GM23338 (cell line): ENCODE results near the gene CNOT6. TPM values are rescaled to one million over a fixed set of nuclear protein-coding genes. Genes with fewer than 3 reads are reported as not detected.

ENCODE experiments used
- ATAC-seq: fragments of 200-7000 bp; cut with Tn5 transposase; 3 replicates; pipeline ENCODE4 v1.9.1; 2020
- DNase-seq: peaks from one replicate; pipeline ENCODE4 v3.0.0-alpha.2; 2015; ENCODE audit warnings: low spot score
- H2AFZ ChIP-seq: fragments of 200-600 bp; sonication (generic); 2 replicates; pipeline ENCODE4 v1.8.0; 2016; ENCODE audit warnings: antibody characterized with exemption, mild to moderate bottlenecking, moderate library complexity
- H3F3A ChIP-seq: fragments of 200-600 bp; sonication (generic); replicated peaks from 2 replicates; pipeline ENCODE4 v1.8.0; 2017; ENCODE audit warnings: antibody characterized with exemption, mixed run types, low read depth
- H3K27ac ChIP-seq: fragments of 200-600 bp; sonication (generic); 2 replicates; pipeline ENCODE4 v1.6.1; 2016; ENCODE audit warnings: low read depth
- H3K27me3 ChIP-seq: fragments of 200-600 bp; sonication (generic); 2 replicates; pipeline ENCODE4 v1.8.0; 2016; ENCODE audit warnings: mild to moderate bottlenecking, mixed run types, moderate library complexity; ENCODE audit not compliant: insufficient read depth
- H3K36me3 ChIP-seq: fragments of 200-600 bp; sonication (generic); 2 replicates; pipeline ENCODE4 v1.8.0; 2016; ENCODE audit warnings: mild to moderate bottlenecking; ENCODE audit not compliant: insufficient read depth
- H3K4me1 ChIP-seq: fragments of 200-600 bp; sonication (generic); 2 replicates; pipeline ENCODE4 v1.8.0; 2016; ENCODE audit warnings: mild to moderate bottlenecking, moderate library complexity; ENCODE audit not compliant: insufficient read depth
- H3K4me2 ChIP-seq: fragments of 200-600 bp; sonication (generic); 2 replicates; pipeline ENCODE4 v1.7.1; 2017; ENCODE audit warnings: mixed run types
- H3K4me3 ChIP-seq: fragments of 200-600 bp; sonication (generic); 2 replicates; pipeline ENCODE4 v1.6.1; 2016; ENCODE audit warnings: mixed run types
- H3K79me2 ChIP-seq: fragments of 200-600 bp; sonication (generic); replicated peaks from 2 replicates; pipeline ENCODE4 v1.8.0; 2017; ENCODE audit warnings: mild to moderate bottlenecking; ENCODE audit not compliant: insufficient read depth
- H3K9me2 ChIP-seq: fragments of 200-600 bp; sonication (generic); 2 replicates; pipeline ENCODE4 v1.8.0; 2017; ENCODE audit not compliant: insufficient read depth
- H4K20me1 ChIP-seq: fragments of 200-600 bp; sonication (generic); replicated peaks from 2 replicates; pipeline ENCODE4 v1.8.0; 2017; ENCODE audit warnings: mild to moderate bottlenecking; ENCODE audit not compliant: insufficient read depth
- H3K27ac Mint-ChIP-seq: 2 replicates; pipeline ENCODE4 v1.8.0; 2020; ENCODE audit warnings: inconsistent platforms, mild to moderate bottlenecking, moderate library complexity, mixed read lengths
- H3K27me3 Mint-ChIP-seq: 3 replicates; pipeline ENCODE4 v1.8.0; 2022; ENCODE audit warnings: low read depth, mild to moderate bottlenecking, moderate library complexity, mixed read lengths, inconsistent platforms; ENCODE audit not compliant: insufficient read depth, poor library complexity
- H3K36me3 Mint-ChIP-seq: 3 replicates; pipeline ENCODE4 v1.8.0; 2021; ENCODE audit warnings: low read depth, mild to moderate bottlenecking, inconsistent platforms, moderate library complexity, mixed read lengths
- H3K4me1 Mint-ChIP-seq: 3 replicates; pipeline ENCODE4 v1.8.0; 2020; ENCODE audit warnings: mild to moderate bottlenecking, inconsistent platforms, mixed read lengths
- H3K4me3 Mint-ChIP-seq: 3 replicates; pipeline ENCODE4 v1.8.0; 2021; ENCODE audit warnings: moderate library complexity, mild to moderate bottlenecking, inconsistent platforms, mixed read lengths
- H3K9me3 Mint-ChIP-seq: 3 replicates; pipeline ENCODE4 v1.8.0; 2020; ENCODE audit warnings: moderate library complexity, mild to moderate bottlenecking, inconsistent platforms, mixed read lengths
- CREB1 ChIP-seq: fragments of 250-450 bp; sonication (Bioruptor Pico); IDR thresholded peaks from 2 replicates; pipeline ENCODE4 v1.5.0; 2020; ENCODE audit warnings: low read depth, mild to moderate bottlenecking, moderate library complexity
- EZH2phosphoT487 ChIP-seq: fragments of 200-600 bp; sonication (generic); IDR thresholded peaks from one replicate; pipeline ENCODE4 v1.8.1; 2018; ENCODE audit warnings: antibody characterized with exemption; ENCODE audit not compliant: unreplicated experiment
- JUNB ChIP-seq: IDR thresholded peaks from one replicate; pipeline ENCODE4 v1.6.1; 2016; ENCODE audit warnings: antibody characterized with exemption; ENCODE audit not compliant: unreplicated experiment
- STAT1 ChIP-seq: IDR thresholded peaks from one replicate; pipeline ENCODE4 v1.6.1; 2016; ENCODE audit warnings: antibody characterized with exemption; ENCODE audit not compliant: unreplicated experiment
- ZNF114 ChIP-seq: fragments of 250-450 bp; sonication (Bioruptor Pico); IDR thresholded peaks from 2 replicates; pipeline ENCODE4 v1.5.0; 2020; ENCODE audit warnings: mild to moderate bottlenecking, moderate library complexity
- polyA plus RNA-seq: library from polyadenylated mRNA; unstranded; fragments of >200 nt; fragmentation: Nextera tagmentation; extraction: Ambion mirVana; gene quantifications from 2 replicates; pipeline ENCODE4 v1.2.1, GENCODE V29; 2016
- total RNA-seq: library from RNA; depleted of rRNA; stranded (reverse); fragments of >200 nt; shearing (Covaris generic); gene quantifications from 2 replicates; pipeline ENCODE4 v1.2.3, GENCODE V29; 2014
- TF ChIP-seq, protein P1 (sequence below): IDR thresholded peaks from one replicate; pipeline ENCODE4 v1.6.1; 2018; ENCODE audit warnings: antibody characterized with exemption; ENCODE audit not compliant: unreplicated experiment
- TF ChIP-seq, protein P2 (sequence below), 2 experiments: fragments of 200-600 bp in 1 of 2; sonication (generic) in 1 of 2; conservative IDR thresholded peaks; 2 replicates each; pipeline versions ENCODE4 v1.5.1 to v1.6.1; 2016 to 2017; ENCODE audit warnings: antibody characterized with exemption in 2 of 2, low read depth in 2 of 2, mild to moderate bottlenecking in 2 of 2, moderate library complexity in 1 of 2
- TF ChIP-seq, protein P3 (sequence below): IDR thresholded peaks from 2 replicates; pipeline ENCODE4 v1.6.1; 2016; ENCODE audit warnings: antibody characterized with exemption

The CNOT6 gene
- total and polyA plus RNA-seq, 2 experiments from 2014 or later: 14.6 to 38.7 TPM

DNA sequence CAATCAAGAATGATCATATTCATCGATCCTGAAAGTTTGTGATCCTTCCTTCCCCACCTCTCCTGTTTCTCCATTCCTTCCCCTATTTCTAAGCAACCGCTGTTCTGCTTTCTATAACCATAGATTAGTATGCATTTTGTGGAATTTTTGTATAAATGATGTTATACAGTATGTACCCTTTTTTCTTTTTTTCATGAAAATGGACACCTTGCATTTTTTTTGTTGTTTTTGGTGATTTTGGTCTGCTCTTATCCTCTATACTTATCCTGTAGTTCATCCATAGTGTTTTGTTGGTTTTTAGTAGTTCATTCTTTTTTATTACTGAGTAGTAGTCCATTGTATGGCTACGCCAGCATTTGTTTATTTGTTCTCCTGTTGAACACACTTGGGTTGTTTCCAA, 51.1 kb downstream of the CNOT6 start (continued):
- TF ChIP-seq, protein P1, sequence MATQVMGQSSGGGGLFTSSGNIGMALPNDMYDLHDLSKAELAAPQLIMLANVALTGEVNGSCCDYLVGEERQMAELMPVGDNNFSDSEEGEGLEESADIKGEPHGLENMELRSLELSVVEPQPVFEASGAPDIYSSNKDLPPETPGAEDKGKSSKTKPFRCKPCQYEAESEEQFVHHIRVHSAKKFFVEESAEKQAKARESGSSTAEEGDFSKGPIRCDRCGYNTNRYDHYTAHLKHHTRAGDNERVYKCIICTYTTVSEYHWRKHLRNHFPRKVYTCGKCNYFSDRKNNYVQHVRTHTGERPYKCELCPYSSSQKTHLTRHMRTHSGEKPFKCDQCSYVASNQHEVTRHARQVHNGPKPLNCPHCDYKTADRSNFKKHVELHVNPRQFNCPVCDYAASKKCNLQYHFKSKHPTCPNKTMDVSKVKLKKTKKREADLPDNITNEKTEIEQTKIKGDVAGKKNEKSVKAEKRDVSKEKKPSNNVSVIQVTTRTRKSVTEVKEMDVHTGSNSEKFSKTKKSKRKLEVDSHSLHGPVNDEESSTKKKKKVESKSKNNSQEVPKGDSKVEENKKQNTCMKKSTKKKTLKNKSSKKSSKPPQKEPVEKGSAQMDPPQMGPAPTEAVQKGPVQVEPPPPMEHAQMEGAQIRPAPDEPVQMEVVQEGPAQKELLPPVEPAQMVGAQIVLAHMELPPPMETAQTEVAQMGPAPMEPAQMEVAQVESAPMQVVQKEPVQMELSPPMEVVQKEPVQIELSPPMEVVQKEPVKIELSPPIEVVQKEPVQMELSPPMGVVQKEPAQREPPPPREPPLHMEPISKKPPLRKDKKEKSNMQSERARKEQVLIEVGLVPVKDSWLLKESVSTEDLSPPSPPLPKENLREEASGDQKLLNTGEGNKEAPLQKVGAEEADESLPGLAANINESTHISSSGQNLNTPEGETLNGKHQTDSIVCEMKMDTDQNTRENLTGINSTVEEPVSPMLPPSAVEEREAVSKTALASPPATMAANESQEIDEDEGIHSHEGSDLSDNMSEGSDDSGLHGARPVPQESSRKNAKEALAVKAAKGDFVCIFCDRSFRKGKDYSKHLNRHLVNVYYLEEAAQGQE: no peak
- no peak for TF ChIP-seq JUNB
- no peak for TF ChIP-seq CREB1
- TF ChIP-seq, protein P2, sequence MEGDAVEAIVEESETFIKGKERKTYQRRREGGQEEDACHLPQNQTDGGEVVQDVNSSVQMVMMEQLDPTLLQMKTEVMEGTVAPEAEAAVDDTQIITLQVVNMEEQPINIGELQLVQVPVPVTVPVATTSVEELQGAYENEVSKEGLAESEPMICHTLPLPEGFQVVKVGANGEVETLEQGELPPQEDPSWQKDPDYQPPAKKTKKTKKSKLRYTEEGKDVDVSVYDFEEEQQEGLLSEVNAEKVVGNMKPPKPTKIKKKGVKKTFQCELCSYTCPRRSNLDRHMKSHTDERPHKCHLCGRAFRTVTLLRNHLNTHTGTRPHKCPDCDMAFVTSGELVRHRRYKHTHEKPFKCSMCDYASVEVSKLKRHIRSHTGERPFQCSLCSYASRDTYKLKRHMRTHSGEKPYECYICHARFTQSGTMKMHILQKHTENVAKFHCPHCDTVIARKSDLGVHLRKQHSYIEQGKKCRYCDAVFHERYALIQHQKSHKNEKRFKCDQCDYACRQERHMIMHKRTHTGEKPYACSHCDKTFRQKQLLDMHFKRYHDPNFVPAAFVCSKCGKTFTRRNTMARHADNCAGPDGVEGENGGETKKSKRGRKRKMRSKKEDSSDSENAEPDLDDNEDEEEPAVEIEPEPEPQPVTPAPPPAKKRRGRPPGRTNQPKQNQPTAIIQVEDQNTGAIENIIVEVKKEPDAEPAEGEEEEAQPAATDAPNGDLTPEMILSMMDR (conservative IDR thresholded peaks at IDR 0.05; ENCODE audit: low read depth in 2 of 2): no peak

- TF ChIP-seq, protein P3, sequence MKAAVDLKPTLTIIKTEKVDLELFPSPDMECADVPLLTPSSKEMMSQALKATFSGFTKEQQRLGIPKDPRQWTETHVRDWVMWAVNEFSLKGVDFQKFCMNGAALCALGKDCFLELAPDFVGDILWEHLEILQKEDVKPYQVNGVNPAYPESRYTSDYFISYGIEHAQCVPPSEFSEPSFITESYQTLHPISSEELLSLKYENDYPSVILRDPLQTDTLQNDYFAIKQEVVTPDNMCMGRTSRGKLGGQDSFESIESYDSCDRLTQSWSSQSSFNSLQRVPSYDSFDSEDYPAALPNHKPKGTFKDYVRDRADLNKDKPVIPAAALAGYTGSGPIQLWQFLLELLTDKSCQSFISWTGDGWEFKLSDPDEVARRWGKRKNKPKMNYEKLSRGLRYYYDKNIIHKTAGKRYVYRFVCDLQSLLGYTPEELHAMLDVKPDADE: no peak
- TF ChIP-seq EZH2phosphoT487 (no peak), ZNF114 (no peak), STAT1 (no peak)
- H3K27ac ChIP-seq: no peak overlapping the region
- peaks cover 60% of the 10 kb centered on the region for H3K36me3 Mint-ChIP-seq
- DNase-seq (no peak), ATAC-seq (no peak)
- no peaks in the 10 kb centered on the region for H3K9me3 Mint-ChIP-seq
- H3K36me3 ChIP-seq: peaks cover 26% of the 10 kb centered on the region
- H2AFZ ChIP-seq: no peak overlapping the region
- no peaks in the 10 kb centered on the region for H3F3A ChIP-seq
- no peak overlapping the region for H3K4me3 ChIP-seq
- no peaks in the 10 kb centered on the region for H3K4me1 Mint-ChIP-seq
- peaks cover 26% of the 10 kb centered on the region for H4K20me1 ChIP-seq
- H3K27me3 ChIP-seq: no peaks in the 10 kb centered on the region
- no peaks in the 10 kb centered on the region for H3K4me1 ChIP-seq
- H3K79me2 ChIP-seq: peaks cover 92% of the 10 kb centered on the region
- peak overlapping the region; percentile 89 for H3K27ac Mint-ChIP-seq
- H3K4me3 Mint-ChIP-seq: no peak overlapping the region
- H3K27me3 Mint-ChIP-seq: no peaks in the 10 kb centered on the region
- no peak overlapping the region for H3K4me2 ChIP-seq
- no peaks in the 10 kb centered on the region for H3K9me2 ChIP-seq
These were observed 54.4 kb downstream of the CNOT6 start for GRCh38 chr5:180548563-180548962.
